Gastroesophageal sphincter (tissue), 4 donors: ENCODE measurements around the gene KCNMA1. TPM values are rescaled to one million over a fixed set of nuclear protein-coding genes. Genes with fewer than 3 reads are reported as not detected.
A peak's percentile ranks its signal among the peaks of the same experiment; 100 is the strongest.
"Not testable (repeated sequence)": the region's sequence is repeated elsewhere in the genome, so short reads cannot be mapped to it uniquely, and the experiment has no call there.

Experiments used
- ATAC-seq: fragments of 150-250 bp; one replicate; pipeline ENCODE4 v1.9.1; 2016; ENCODE audit warnings: mild to moderate bottlenecking, moderate library complexity
- H3K27ac ChIP-seq, 4 donors: fragments of 200-600 bp; sonication (generic) in 3 of 4; 1 replicate in 3 of 4; 2 replicates in 1 of 4; pipeline ENCODE4 v1.5.1; 2016 to 2019
- H3K27me3 ChIP-seq: fragments of 200-600 bp; sonication (generic); one replicate; pipeline ENCODE4 v1.5.1; 2019
- H3K36me3 ChIP-seq, 2 donors: fragments of 200-600 bp; sonication (generic); one replicate each; pipeline ENCODE4 v1.5.1; 2019; ENCODE audit warnings: control low read depth in 1 of 2
- H3K4me1 ChIP-seq, 3 donors: fragments of 200-600 bp; sonication (generic); 1 replicate in 2 of 3; 2 replicates in 1 of 3; pipeline ENCODE4 v1.5.1; 2016 to 2019; ENCODE audit warnings: control low read depth in 2 of 3
- H3K4me3 ChIP-seq, 2 donors: fragments of 200-600 bp; sonication (generic); one replicate each; pipeline ENCODE4 v1.5.1; 2019; ENCODE audit warnings: mild to moderate bottlenecking in 1 of 2, moderate library complexity in 1 of 2
- H3K9me3 ChIP-seq, 3 donors: fragments of 200-600 bp; sonication (generic); one replicate each; pipeline ENCODE4 v1.5.1; 2017 to 2019; ENCODE audit warnings: control low read depth in 2 of 3
- EP300 ChIP-seq: sonication (generic); formaldehyde crosslinking; IDR thresholded peaks from one replicate; pipeline ENCODE4 v1.6.1; 2017; ENCODE audit warnings: antibody characterized with exemption, mild to moderate bottlenecking
- POLR2A ChIP-seq, 2 donors: fragments of 450-650 bp; IDR thresholded peaks; one replicate each; pipeline ENCODE4 v1.6.1; 2017; ENCODE audit warnings: antibody characterized with exemption in 2 of 2, mild to moderate bottlenecking in 2 of 2, moderate library complexity in 1 of 2
- POLR2AphosphoS5 ChIP-seq: sonication (generic); formaldehyde crosslinking; IDR thresholded peaks from one replicate; pipeline ENCODE4 v1.6.1; 2017; ENCODE audit warnings: antibody characterized with exemption
- WGBS, 2 donors: methylation state at CpG; one replicate each; pipeline ENCODE4 v1.1.5; 2018; ENCODE audit warnings: low coverage in 1 of 2; 5-methylcytosine and 5-hydroxymethylcytosine counted together
- total RNA-seq, 4 donors: library from RNA; depleted of rRNA; stranded (reverse); fragments of >200 nt; gene quantifications; one replicate each; pipeline ENCODE4 v1.1.0, GENCODE V29; 2016
- TF ChIP-seq, protein P1 (sequence below), 4 experiments: fragments of 200-600 bp in 2 of 4; fragments of 450-650 bp in 2 of 4; sonication (generic) in 1 of 4; IDR thresholded peaks; one replicate each; pipeline ENCODE4 v1.5.1; 2017 to 2019; ENCODE audit warnings: antibody characterized with exemption in 4 of 4, mild to moderate bottlenecking in 2 of 4, moderate library complexity in 2 of 4

KCNMA1 gene
- total RNA-seq, 4 donors from 2014 or later, result 168 to 389 (median 323) TPM

GRCh38 chr10:77590344-77591237 lies 47.0 kb downstream of the KCNMA1 start:
- H3K9me3 ChIP-seq, result no peaks in the 10 kb centered on the region
- no peak for TF ChIP-seq EP300
- TF ChIP-seq, protein P1, sequence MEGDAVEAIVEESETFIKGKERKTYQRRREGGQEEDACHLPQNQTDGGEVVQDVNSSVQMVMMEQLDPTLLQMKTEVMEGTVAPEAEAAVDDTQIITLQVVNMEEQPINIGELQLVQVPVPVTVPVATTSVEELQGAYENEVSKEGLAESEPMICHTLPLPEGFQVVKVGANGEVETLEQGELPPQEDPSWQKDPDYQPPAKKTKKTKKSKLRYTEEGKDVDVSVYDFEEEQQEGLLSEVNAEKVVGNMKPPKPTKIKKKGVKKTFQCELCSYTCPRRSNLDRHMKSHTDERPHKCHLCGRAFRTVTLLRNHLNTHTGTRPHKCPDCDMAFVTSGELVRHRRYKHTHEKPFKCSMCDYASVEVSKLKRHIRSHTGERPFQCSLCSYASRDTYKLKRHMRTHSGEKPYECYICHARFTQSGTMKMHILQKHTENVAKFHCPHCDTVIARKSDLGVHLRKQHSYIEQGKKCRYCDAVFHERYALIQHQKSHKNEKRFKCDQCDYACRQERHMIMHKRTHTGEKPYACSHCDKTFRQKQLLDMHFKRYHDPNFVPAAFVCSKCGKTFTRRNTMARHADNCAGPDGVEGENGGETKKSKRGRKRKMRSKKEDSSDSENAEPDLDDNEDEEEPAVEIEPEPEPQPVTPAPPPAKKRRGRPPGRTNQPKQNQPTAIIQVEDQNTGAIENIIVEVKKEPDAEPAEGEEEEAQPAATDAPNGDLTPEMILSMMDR (IDR thresholded peaks at IDR 0.05), result no peak
- TF ChIP-seq POLR2AphosphoS5, result peak; percentile 67
- no peaks in the 10 kb centered on the region for H3K36me3 ChIP-seq
- no peaks in the 10 kb centered on the region for H3K27me3 ChIP-seq
- peaks cover 12 to 96% (median 19%) of the 10 kb centered on the region in 3 donors for H3K4me1 ChIP-seq
- no peak overlapping the region for H3K4me3 ChIP-seq
- WGBS, 2 donors, result no CpG with 5 or more reads among the region's 32 CpGs
- peak overlapping the region; percentile 71 to 89 (median 86) for H3K27ac ChIP-seq
- peak; percentile 34 for ATAC-seq

GRCh38 chr10:77589703-77590102 lies 47.9 kb downstream of the KCNMA1 start:
- Histone ChIP-seq H3K27ac (peak overlapping the region; percentile 52 to 89 (median 86)), H3K4me1 (peaks cover 12 to 100% (median 19%) of the 10 kb centered on the region in 3 donors)
- ATAC-seq, H3K36me3 ChIP-seq, H3K9me3 ChIP-seq, H3K4me3 ChIP-seq, H3K27me3 ChIP-seq: not testable (repeated sequence)
- 83 to 90% methylated on average over 1 to 3 of the region's 8 CpGs for WGBS, 2 donors

- TF ChIP-seq, protein P1 (IDR thresholded peaks at IDR 0.05), result no peak
- no peak for TF ChIP-seq POLR2AphosphoS5
- no peak for TF ChIP-seq EP300
- no peak for TF ChIP-seq POLR2A (IDR thresholded peaks at IDR 0.05)
- WGBS, 2 donors, result 93% methylated on average over 5 of the region's 7 CpGs
- no peaks in the 10 kb centered on the region for H3K27me3 ChIP-seq
- no peaks in the 10 kb centered on the region for H3K36me3 ChIP-seq
- no peak for ATAC-seq
- H3K4me1 ChIP-seq, result peaks cover 12 to 100% (median 16%) of the 10 kb centered on the region in 3 donors
- peak overlapping the region; percentile 52 to 89 (median 86) for H3K27ac ChIP-seq
- H3K9me3 ChIP-seq, result no peaks in the 10 kb centered on the region
- no peak overlapping the region for H3K4me3 ChIP-seq
These were observed 48.7 kb downstream of the KCNMA1 start for GRCh38 chr10:77588886-77589285.

DNA sequence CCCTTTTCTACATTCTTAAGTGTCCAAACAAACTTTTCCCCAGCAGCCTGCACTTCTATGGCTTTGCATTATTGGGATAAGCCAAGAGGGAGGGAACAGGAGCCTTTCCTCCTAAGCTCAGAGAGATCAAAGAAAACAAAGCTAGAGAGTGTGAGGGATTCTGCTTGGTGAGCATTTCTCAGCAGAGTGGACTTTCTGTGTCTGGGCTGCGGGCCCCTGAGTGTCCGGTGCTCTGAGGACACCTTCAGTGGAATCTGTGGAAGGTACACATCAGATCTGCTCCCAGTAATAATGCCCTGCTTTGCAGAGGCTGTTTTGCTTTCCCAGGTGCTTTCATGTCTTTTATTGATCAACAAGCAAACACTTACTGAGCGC lies 50.2 kb downstream of the KCNMA1 start:
- no peak overlapping the region for H3K4me3 ChIP-seq
- peaks cover 3 to 86% (median 12%) of the 10 kb centered on the region in 3 donors for H3K4me1 ChIP-seq
- H3K9me3 ChIP-seq, result no peaks in the 10 kb centered on the region
- peak; percentile 24 for ATAC-seq
- no peaks in the 10 kb centered on the region for H3K27me3 ChIP-seq
- peak overlapping the region; percentile 52 to 89 (median 86) for H3K27ac ChIP-seq
- WGBS, 2 donors, result 90% methylated on average over 3 of the region's 3 CpGs; no CpG with 5 or more reads in 1 of the 2 donors
- no peaks in the 10 kb centered on the region for H3K36me3 ChIP-seq
- TF ChIP-seq, protein P1 (IDR thresholded peaks at IDR 0.05), result no peak
- TF ChIP-seq POLR2A (IDR thresholded peaks at IDR 0.05), result no peak
- TF ChIP-seq EP300, result no peak
- no peak for TF ChIP-seq POLR2AphosphoS5

DNA sequence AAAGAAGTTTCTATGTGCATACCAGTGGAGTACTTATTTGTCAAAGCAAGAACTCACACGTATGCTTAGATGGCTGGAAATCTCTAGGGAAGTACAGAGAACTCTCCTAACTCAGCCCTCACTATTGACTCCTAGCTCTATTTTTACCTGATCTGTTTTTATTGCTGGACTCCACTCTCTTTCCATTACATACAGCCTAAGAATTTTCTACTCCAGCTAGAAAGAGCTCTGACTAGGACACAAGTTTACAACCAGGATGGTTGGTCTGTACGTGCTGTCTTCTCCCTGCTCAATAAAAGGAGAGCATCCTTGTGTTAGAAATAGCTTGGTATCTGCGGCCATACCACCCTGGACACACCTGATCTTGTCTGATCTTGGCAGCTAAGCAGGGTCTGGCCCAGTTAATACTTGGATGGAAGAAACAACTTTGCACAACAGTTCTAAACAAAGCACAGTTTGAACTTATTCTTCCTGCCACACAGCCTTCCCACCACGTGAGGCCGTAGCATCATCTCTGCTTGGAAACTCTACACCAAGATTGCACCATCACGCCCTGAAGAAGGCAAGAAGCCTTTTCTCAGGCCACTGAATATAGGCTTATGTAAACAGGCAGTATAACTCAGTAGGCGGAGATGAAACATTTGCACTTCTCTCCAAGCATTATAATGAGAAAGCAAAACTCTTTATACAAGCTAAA lies 50.7 kb downstream of the KCNMA1 start:
- no peaks in the 10 kb centered on the region for H3K9me3 ChIP-seq
- peak; percentile 92 for ATAC-seq
- peak overlapping the region; percentile 52 to 89 (median 86) for H3K27ac ChIP-seq
- no peaks in the 10 kb centered on the region for H3K27me3 ChIP-seq
- H3K36me3 ChIP-seq, result no peaks in the 10 kb centered on the region
- TF ChIP-seq POLR2AphosphoS5 (peak; percentile 96), POLR2A (IDR thresholded peaks at IDR 0.05) (no peak)
- TF ChIP-seq, protein P1 (IDR thresholded peaks at IDR 0.05), result peak in 3 of 4 experiments; percentile 6 to 43 (median 10)
- peaks cover 3 to 80% (median 12%) of the 10 kb centered on the region in 3 donors for H3K4me1 ChIP-seq
- no peak overlapping the region for H3K4me3 ChIP-seq
- 16 to 25% methylated on average over 6 to 7 of the region's 7 CpGs for WGBS, 2 donors
